Nephron progenitor cell (in vitro differentiated cells): ENCODE results near the gene NOS2.
A peak's percentile ranks its signal among the peaks of the same experiment; 100 is the strongest.

ENCODE experiments used
- DNase-seq: peaks from one replicate; pipeline ENCODE4 v3.0.0; 2021
- H3K27ac Mint-ChIP-seq: 2 replicates; pipeline ENCODE4 v1.8.0; 2021; ENCODE audit warnings: mild to moderate bottlenecking, moderate library complexity, mixed read lengths
- H3K27me3 Mint-ChIP-seq: 2 replicates; pipeline ENCODE4 v1.8.0; 2021; ENCODE audit warnings: mild to moderate bottlenecking, low read depth, mixed read lengths; ENCODE audit not compliant: poor library complexity
- H3K36me3 Mint-ChIP-seq: 2 replicates; pipeline ENCODE4 v1.8.0; 2021; ENCODE audit warnings: low read depth, mixed read lengths
- H3K4me1 Mint-ChIP-seq: 2 replicates; pipeline ENCODE4 v1.8.0; 2021; ENCODE audit warnings: mixed read lengths
- H3K4me3 Mint-ChIP-seq: 2 replicates; pipeline ENCODE4 v1.8.0; 2021; ENCODE audit warnings: mild to moderate bottlenecking, moderate library complexity, mixed read lengths
- H3K9me3 Mint-ChIP-seq: 2 replicates; pipeline ENCODE4 v1.8.0; 2021; ENCODE audit warnings: mild to moderate bottlenecking, moderate library complexity, mixed read lengths
- CTCF ChIP-seq: fragments of 200-600 bp; sonication (generic); IDR thresholded peaks from 2 replicates; pipeline ENCODE4 v1.5.0; 2021; ENCODE audit warnings: antibody characterized with exemption

Gene NOS2

GRCh38 chr17:27797390-27798091, 2.8 kb downstream of the NOS2 start:
- Mint-ChIP-seq H3K27ac (no peak overlapping the region), H3K9me3 (no peaks in the 10 kb centered on the region), H3K36me3 (no peaks in the 10 kb centered on the region), H3K4me3 (no peak overlapping the region), H3K27me3 (peaks cover 51% of the 10 kb centered on the region), H3K4me1 (peaks cover 4% of the 10 kb centered on the region)
- DNase-seq = no peak
- TF ChIP-seq CTCF = no peak

- no peak for DNase-seq
- H3K4me3 Mint-ChIP-seq = peak overlapping the region; percentile 71
- no peak for TF ChIP-seq CTCF
- H3K36me3 Mint-ChIP-seq = no peaks in the 10 kb centered on the region
- H3K27me3 Mint-ChIP-seq = peaks cover 60% of the 10 kb centered on the region
- peaks cover 4% of the 10 kb centered on the region for H3K4me1 Mint-ChIP-seq
- H3K9me3 Mint-ChIP-seq = no peaks in the 10 kb centered on the region
- no peak overlapping the region for H3K27ac Mint-ChIP-seq
Observed at GRCh38 chr17:27793906-27794569, 6.3 kb downstream of the NOS2 start.

GRCh38 chr17:27793168-27793905, 7.0 kb downstream of the NOS2 start:
- H3K36me3 Mint-ChIP-seq = no peaks in the 10 kb centered on the region
- peaks cover 64% of the 10 kb centered on the region for H3K27me3 Mint-ChIP-seq
- H3K4me1 Mint-ChIP-seq = peaks cover 4% of the 10 kb centered on the region
- no peak overlapping the region for H3K27ac Mint-ChIP-seq
- no peak for TF ChIP-seq CTCF
- no peaks in the 10 kb centered on the region for H3K9me3 Mint-ChIP-seq
- DNase-seq = peak; percentile 68
- H3K4me3 Mint-ChIP-seq = peak overlapping the region; percentile 71

GRCh38 chr17:27792095-27792494, 8.2 kb downstream of the NOS2 start:
- Mint-ChIP-seq H3K27ac (no peak overlapping the region), H3K9me3 (no peaks in the 10 kb centered on the region), H3K27me3 (peaks cover 59% of the 10 kb centered on the region), H3K4me1 (peaks cover 4% of the 10 kb centered on the region), H3K4me3 (no peak overlapping the region), H3K36me3 (no peaks in the 10 kb centered on the region)
- no peak for DNase-seq
- TF ChIP-seq CTCF = no peak

- TF ChIP-seq CTCF = no peak
- H3K27me3 Mint-ChIP-seq = peaks cover 33% of the 10 kb centered on the region
Observed at GRCh38 chr17:27788919-27789318, 11.4 kb downstream of the NOS2 start.

More at GRCh38 chr17:27788919-27789318, 11.4 kb downstream of the NOS2 start:
- Mint-ChIP-seq H3K27ac (no peak overlapping the region), H3K36me3 (no peaks in the 10 kb centered on the region), H3K9me3 (no peaks in the 10 kb centered on the region), H3K4me3 (no peak overlapping the region), H3K4me1 (peaks cover 2% of the 10 kb centered on the region)
- DNase-seq = no peak
